GM18868 (cell line): ENCODE measurements around the gene FAM131B.

ENCODE experiments used
- ATAC-seq: cut with Tn5 transposase; IDR thresholded peaks from one replicate; pipeline ENCODE4 v1.9.1; 2021; ENCODE audit warnings: mild to moderate bottlenecking, moderate library complexity; ENCODE audit not compliant: unreplicated experiment

FAM131B gene

GRCh38 chr7:143360788-143361551 is 1.5 kb downstream of the FAM131B start:
- no peak for ATAC-seq

DNA sequence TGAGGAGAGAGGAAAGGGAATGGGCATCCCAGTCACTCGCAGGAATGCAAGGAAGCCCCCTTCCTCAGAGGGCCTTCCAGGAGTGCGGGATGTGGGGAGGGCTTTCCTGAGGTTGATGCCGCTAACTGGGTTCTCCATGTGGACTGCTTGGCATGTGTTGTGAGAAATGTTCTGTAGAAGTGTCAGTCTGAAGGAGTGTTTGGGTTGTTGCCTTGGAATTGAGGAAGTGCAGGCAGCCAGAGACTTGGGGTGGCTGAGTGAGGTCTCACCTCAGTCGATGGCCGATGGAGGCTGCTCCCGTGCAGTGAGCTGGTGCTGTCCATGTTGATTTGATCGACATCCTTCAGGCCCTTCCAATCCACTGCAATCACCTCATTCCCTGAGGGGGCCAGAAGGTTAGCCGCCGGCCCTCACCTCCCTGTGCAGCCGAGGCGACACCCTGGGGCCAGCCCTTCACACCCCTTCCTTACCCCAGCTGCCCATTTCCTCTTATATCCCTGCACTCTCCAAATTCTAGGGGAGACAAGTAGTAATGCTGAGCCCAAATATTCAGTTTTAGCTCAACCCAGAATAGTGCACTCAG is 2.7 kb downstream of the FAM131B start:
- no peak for ATAC-seq

GRCh38 chr7:143358626-143359025 is 3.9 kb downstream of the FAM131B start:
- no peak for ATAC-seq

GRCh38 chr7:143356414-143357050 is 6.0 kb downstream of the FAM131B start:
- no peak for ATAC-seq

GRCh38 chr7:143355450-143356385 is 6.8 kb downstream of the FAM131B start:
- no peak for ATAC-seq

- no peak for ATAC-seq
Observed at GRCh38 chr7:143354965-143355364, 7.5 kb downstream of the FAM131B start.

DNA sequence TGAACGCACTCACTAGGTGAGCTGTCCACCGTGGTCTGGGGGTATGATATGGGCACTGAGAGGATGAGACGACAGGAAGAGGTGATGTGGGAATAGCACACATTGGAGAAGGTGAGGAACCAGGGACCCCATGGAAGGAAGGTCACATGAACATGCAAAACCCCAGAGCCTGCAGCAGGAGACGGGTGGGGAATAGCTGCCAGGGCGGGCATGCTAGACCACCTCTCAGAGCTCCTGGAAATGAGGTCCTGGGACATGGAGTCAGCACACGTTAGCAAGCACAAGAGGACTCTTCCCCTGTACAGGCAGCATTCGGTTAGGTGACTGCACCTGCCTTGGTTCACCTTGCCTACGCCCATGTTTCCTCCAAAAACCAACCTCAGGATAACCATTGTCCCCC is 8.1 kb downstream of the FAM131B start:
- ATAC-seq = no peak

DNA sequence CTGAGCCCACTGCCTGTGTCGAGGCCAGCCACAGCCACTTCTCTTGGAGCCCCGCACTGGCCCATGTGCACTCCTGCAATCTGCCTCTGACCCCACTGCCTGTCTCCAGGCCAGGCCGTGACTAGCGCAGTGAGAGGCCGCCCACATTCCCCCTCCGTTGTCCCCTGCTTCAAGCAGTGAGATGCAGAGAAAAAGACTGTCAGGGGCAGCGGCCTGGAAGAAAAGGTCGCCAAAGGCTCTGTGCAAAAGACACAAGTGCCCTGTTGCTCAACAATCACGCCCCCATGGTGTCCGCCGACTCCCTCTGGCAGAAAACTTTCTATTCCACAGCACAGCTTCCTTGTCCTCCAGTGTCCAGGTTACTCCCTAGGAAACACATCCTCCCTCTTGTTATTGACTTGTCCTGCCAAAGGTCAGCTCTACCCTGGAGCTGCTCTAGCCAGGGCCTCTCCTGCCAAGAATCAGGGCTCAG is 9.9 kb downstream of the FAM131B start:
- ATAC-seq = no peak

GRCh38 chr7:143351574-143351973 is 10.9 kb downstream of the FAM131B start:
- no peak for ATAC-seq

DNA sequence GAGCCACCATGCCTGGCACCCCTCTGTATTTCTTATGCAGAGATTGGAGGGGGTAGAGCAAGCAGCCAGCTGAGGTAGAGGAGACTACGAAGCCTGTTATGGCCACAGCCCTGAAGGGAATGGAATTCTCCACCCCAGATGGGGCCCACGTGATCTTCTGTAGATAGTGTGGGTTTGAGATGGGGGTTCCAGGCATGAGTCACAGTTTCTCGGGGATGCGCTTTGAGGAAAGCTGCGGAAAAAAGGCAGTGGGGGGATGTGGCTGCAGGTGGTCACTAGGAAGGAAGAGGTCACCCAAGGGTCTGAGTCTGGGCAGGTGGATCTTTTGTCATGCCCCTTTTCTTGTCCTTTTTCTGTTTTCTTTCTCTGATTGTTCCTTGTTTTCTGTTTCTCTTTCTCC is 11.5 kb downstream of the FAM131B start:
- no peak for ATAC-seq

- ATAC-seq = no peak
Observed at GRCh38 chr7:143347950-143348349, 14.6 kb downstream of the FAM131B start.

DNA sequence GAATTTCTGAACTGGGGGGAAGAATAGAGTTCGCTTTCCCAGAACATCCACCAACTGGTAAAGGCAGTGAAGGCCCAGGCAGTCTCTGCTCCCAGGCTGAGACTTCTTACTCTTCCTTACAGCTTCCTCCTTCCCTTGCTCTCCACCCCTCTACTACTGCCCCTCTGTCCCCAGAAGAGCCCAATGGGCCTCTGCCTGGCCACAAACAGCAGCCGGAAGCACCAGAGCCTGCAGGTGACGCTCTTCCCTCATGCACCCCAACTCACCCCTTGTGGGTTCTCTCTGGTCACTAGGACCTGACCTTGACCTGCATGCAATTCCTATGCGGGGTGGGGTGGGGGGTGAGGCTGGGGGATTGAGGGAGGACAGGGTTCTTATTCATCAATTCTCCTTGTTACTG is 16.5 kb downstream of the FAM131B start:
- ATAC-seq = no peak

- peak; percentile 91 for ATAC-seq
Observed at GRCh38 chr7:143345428-143345900, 17.0 kb downstream of the FAM131B start.

GRCh38 chr7:143343596-143343995 is 18.9 kb downstream of the FAM131B start:
- ATAC-seq = no peak

DNA sequence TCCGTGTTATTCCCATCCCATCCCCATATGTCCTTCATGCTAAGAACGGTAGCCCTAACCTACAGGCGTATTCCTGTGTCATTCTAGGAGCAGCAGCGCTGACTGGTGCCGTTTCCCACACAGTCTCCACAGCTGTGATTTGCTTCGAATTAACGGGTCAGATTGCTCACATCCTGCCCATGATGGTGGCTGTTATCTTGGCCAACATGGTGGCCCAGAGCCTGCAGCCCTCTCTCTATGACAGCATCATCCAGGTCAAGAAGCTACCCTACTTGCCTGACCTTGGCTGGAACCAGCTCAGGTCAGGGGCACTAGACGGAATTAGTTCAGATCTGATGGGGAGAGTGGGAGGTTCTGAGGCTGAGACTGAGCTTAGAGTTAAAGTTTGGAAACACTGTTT is 20.7 kb downstream of the FAM131B start:
- ATAC-seq = no peak

DNA sequence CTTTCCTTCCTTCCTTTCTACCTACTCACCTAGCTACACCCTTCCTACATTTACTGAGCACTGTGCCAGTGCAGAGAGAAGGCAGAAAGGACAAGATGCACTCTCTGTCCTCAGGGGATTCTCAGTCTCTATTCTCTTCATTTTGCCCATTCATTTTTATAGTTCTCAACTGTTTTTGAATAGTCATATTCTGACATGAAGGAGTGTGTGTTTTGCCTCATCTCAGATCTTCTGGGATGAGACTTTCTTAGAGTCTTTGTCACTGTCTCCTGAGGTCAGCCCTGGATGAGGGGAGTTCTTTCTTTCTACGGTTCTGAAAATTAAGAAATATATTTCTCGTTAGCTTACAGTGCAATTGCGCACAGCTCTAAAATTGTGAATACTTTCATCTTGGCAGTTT is 25.3 kb downstream of the FAM131B start:
- no peak for ATAC-seq

- ATAC-seq = no peak
Observed at GRCh38 chr7:143334244-143334643, 28.3 kb downstream of the FAM131B start.

GRCh38 chr7:143331179-143331801 is 31.2 kb downstream of the FAM131B start:
- no peak for ATAC-seq

DNA sequence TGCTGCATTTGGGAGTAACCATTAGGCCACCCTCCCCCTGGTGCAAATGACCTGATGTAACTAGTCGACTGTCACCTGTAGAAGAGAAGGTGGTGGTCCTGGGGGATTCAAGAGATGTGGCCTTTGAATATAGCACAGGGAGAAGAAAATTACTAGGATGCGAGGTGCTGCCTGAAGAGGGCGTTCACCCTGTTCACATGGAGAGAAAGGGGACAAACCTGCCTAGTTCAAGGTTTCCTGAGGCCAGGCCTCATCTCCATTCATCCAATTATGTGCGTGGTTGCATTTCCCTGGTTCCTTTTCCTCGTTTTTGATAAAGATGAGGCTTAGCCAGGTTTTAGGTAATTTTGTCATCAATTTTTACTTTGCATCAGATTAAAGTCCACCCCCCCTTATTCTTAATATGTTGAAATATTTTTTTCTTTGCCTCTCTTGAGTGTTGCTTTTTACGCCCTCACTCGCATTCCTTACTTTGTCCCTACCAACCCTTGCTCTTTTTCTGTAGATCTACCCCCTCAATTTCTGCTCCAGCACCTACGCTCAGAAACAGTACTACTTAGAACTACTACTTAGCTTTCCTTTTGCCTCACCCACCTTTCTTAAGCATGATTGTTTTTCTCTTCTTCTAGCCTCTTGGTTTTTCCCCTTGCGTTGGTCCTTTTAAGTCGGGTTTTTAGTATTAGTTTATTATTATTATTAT is 32.9 kb downstream of the FAM131B start:
- ATAC-seq = no peak

- peak; percentile 64 for ATAC-seq
Observed at GRCh38 chr7:143327903-143328302, 34.6 kb downstream of the FAM131B start.
